H1 (cell line): ENCODE results near the gene LHFPL6. TPM values are rescaled to one million over a fixed set of nuclear protein-coding genes. Genes with fewer than 3 reads are reported as not detected.

ENCODE experiments used
- BRCA1 ChIP-seq: IDR thresholded peaks from 2 replicates; pipeline ENCODE4 v1.6.1; 2012; ENCODE audit warnings: low read depth, low read length, improper control_type of control experiment
- CREB1 ChIP-seq: IDR thresholded peaks from 2 replicates; pipeline ENCODE4 v1.6.1; 2012; ENCODE audit warnings: inconsistent platforms
- KDM1A ChIP-seq: fragments of 200-600, 300-600 bp; sonication (generic); IDR thresholded peaks from 2 replicates; pipeline ENCODE4 v1.7.1; 2016; ENCODE audit warnings: mild to moderate bottlenecking, low read length, borderline replicate concordance
- POLR2A ChIP-seq, 2 experiments: IDR thresholded peaks; 1 replicate in 1 of 2; 2 replicates in 1 of 2; pipeline ENCODE4 v1.6.1; 2011; ENCODE audit warnings: low read depth in 2 of 2, low read length in 2 of 2, mild to moderate bottlenecking in 2 of 2; ENCODE audit errors: control extremely low read depth in 1 of 2
- RXRA ChIP-seq: IDR thresholded peaks from 2 replicates; pipeline ENCODE4 v1.6.1; 2011; ENCODE audit warnings: low read depth, mild to moderate bottlenecking, low read length, moderate library complexity; ENCODE audit not compliant: insufficient read depth
- TAF7 ChIP-seq: optimal IDR thresholded peaks from 2 replicates; pipeline ENCODE3; 2011; ENCODE audit warnings: low read depth, mild to moderate bottlenecking, inconsistent platforms, low read length, moderate library complexity, borderline replicate concordance
- polyA plus RNA-seq, 7 experiments: library from polyadenylated mRNA; depleted of rRNA in 3 of 7; stranded (reverse) in 5 of 7; unstranded in 2 of 7; fragments of >200 nt in 5 of 7; fragments of 200-250 nt in 2 of 7; gene quantifications; 1 replicate in 5 of 7; 2 replicates in 1 of 7; 4 replicates in 1 of 7; pipeline versions ENCODE4 v1.2.1 to v1.2.3, GENCODE V29; 2011 to 2013; ENCODE audit warnings: missing spikeins in 2 of 7, mixed read lengths in 2 of 7
- total RNA-seq: library from RNA; stranded (reverse); fragmentation: NEBNext Ultra II Directional; extraction: Animal tissue kit (Norgen Biotek cat#: 25700); gene quantifications from 2 replicates; pipeline ENCODE4 v1.2.1, GENCODE V29; 2021
- TF ChIP-seq, protein P1 (sequence below): IDR thresholded peaks from 2 replicates; pipeline ENCODE4 v1.6.1; 2012; ENCODE audit warnings: low read length, inconsistent platforms

LHFPL6 gene
- total and polyA plus RNA-seq, 2 of the 8 experiments (the other 6 are each of a cell fraction or from before 2014, with no cell fraction given) = 7.6 to 17.0 TPM

DNA sequence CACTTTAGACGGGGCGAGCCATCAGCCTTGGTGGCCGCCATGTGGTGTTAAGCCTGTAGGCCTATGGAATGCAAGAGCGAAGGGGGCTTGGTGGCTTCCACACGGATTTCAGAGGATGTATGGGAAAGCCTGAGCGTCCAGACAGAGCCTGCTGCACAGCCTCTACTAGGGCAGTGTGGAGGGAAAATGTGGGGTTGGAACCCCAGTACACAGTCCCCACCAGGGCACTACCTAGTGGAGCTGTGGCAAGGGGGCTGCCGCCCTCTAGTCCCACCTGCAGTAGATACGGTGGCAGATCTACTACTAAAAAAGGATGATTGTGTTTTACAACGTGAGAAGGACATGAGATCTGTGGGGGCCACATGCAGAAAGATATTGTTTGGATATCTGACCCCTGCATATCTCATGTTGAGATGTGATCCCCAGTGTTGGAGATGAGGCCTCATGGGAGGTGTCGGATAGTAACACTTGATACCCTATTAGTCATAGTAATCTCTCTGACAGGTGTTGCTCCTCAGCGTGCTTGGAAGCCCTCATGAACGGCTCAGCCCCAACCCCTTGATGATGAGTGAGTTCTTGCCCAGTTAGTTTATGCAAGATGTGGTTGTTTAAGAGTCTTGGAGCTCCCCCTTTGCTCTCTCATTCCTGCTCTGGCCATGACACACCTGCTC is 45.6 kb downstream of the LHFPL6 start (continued):
- TF ChIP-seq, protein P1, sequence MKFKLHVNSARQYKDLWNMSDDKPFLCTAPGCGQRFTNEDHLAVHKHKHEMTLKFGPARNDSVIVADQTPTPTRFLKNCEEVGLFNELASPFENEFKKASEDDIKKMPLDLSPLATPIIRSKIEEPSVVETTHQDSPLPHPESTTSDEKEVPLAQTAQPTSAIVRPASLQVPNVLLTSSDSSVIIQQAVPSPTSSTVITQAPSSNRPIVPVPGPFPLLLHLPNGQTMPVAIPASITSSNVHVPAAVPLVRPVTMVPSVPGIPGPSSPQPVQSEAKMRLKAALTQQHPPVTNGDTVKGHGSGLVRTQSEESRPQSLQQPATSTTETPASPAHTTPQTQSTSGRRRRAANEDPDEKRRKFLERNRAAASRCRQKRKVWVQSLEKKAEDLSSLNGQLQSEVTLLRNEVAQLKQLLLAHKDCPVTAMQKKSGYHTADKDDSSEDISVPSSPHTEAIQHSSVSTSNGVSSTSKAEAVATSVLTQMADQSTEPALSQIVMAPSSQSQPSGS = no peak
- TF ChIP-seq RXRA (no peak), TAF7 (no peak), CREB1 (no peak), BRCA1 (no peak), POLR2A (IDR thresholded peaks at IDR 0.05; ENCODE audit: control extremely low read depth in 1 of 2, low read depth in 2 of 2, low read length in 2 of 2) (no peak), KDM1A (no peak)
- TF ChIP-seq, all 59 proteins: peak for 0
